GM21529 (cell line): Measurements from ENCODE around the gene TRAPPC1.

Experiments used
- ATAC-seq: cut with Tn5 transposase; IDR thresholded peaks from one replicate; pipeline ENCODE4 v1.9.1; 2021; ENCODE audit not compliant: unreplicated experiment

The TRAPPC1 gene

GRCh38 chr17:7943291-7943690 lies 11.5 kb upstream of the TRAPPC1 start:
- ATAC-seq, result no peak

GRCh38 chr17:7940743-7941142 lies 9.0 kb upstream of the TRAPPC1 start:
- ATAC-seq, result no peak

GRCh38 chr17:7940034-7940433 lies 8.3 kb upstream of the TRAPPC1 start:
- no peak for ATAC-seq

GRCh38 chr17:7935859-7936258 lies 4.1 kb upstream of the TRAPPC1 start:
- no peak for ATAC-seq

- ATAC-seq, result no peak
These were observed 1.2 kb upstream of the TRAPPC1 start for GRCh38 chr17:7932949-7933348.

GRCh38 chr17:7932483-7932891 lies 741 bp upstream of the TRAPPC1 start:
- ATAC-seq, result no peak

GRCh38 chr17:7930841-7931631 lies 710 bp downstream of the TRAPPC1 start:
- no peak for ATAC-seq

GRCh38 chr17:7929158-7930023 lies 2.4 kb downstream of the TRAPPC1 start, which contains the start of gene KCNAB3:
Gene KCNAB3, minus strand, starts transcription at chr17:7929856. Its CDS starts 421 bp downstream, at chr17:7929435.
- ATAC-seq, result peak; percentile 39

GRCh38 chr17:7927596-7927995 lies 4.2 kb downstream of the TRAPPC1 start:
- no peak for ATAC-seq

GRCh38 chr17:7922845-7923628 lies 8.7 kb downstream of the TRAPPC1 start:
- ATAC-seq, result no peak

- no peak for ATAC-seq
These were observed 9.4 kb downstream of the TRAPPC1 start for GRCh38 chr17:7922269-7922844.

- no peak for ATAC-seq
These were observed 14.9 kb downstream of the TRAPPC1 start for GRCh38 chr17:7916808-7917207.

- ATAC-seq, result no peak
These were observed 15.4 kb downstream of the TRAPPC1 start for GRCh38 chr17:7916385-7916682.

- ATAC-seq, result peak; percentile 68
These were observed 15.9 kb downstream of the TRAPPC1 start, which contains the start of gene RNF227 for GRCh38 chr17:7915611-7916384. Gene RNF227, minus strand, starts transcription at chr17:7916289. Its CDS starts 94 bp downstream, at chr17:7916195.

GRCh38 chr17:7915179-7915610 lies 16.6 kb downstream of the TRAPPC1 start:
- ATAC-seq, result peak; percentile 41

GRCh38 chr17:7912927-7913524 lies 18.7 kb downstream of the TRAPPC1 start:
- ATAC-seq, result no peak

GRCh38 chr17:7911116-7911515 lies 20.6 kb downstream of the TRAPPC1 start:
- ATAC-seq, result no peak

GRCh38 chr17:7910711-7911110 lies 21.0 kb downstream of the TRAPPC1 start:
- no peak for ATAC-seq

GRCh38 chr17:7910281-7910680 lies 21.5 kb downstream of the TRAPPC1 start:
- ATAC-seq, result no peak

- no peak for ATAC-seq
These were observed 22.7 kb downstream of the TRAPPC1 start for GRCh38 chr17:7909089-7909488.
